ENCODE measurements around the gene SLC37A4. TPM values are rescaled to one million over a fixed set of nuclear protein-coding genes. Genes with fewer than 3 reads are reported as not detected.

The SLC37A4 gene
- total and polyA plus RNA-seq, 2 of the 13 experiments (the other 11 are each of a cell fraction or from before 2014, with no cell fraction given), result 43.0 to 56.1 TPM

DNA sequence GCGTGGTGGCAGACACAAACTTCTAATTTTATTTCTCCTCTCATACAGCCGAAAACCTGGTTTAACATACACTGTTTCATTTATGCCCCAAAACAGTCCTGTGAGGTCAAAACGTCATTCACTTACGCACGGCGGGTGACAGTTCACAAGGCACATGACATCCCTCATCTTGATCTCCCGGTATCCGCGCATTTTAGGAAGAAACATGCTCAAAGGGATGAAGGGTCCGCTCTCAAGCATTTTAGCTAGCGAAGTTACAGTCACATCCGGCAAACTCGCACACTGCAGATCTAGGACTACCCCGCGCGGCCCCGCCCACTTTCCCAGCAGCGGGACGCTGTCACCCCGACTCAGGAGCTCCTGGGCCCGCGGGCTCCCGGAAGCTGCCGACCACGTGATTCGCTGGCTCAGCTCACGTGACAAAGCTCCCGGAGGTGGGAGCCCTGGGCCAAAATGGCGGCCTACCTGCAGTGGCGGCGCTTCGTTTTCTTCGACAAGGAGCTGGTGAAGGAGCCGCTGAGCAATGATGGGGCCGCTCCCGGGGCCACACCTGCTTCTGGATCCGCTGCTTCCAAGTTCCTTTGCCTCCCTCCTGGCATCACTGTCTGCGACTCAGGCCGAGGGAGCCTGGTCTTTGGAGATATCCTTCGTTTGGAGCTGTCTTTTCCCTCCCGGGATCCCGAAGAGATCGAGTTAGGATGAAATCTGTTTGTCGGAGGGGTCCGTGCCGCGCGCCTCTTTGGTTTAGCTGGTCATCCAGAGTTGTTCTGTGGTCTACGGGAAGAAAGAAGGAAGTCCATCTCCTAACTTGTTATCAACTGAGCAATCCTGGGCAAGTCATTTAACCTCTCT, 36.9 kb upstream of the SLC37A4 start, which contains the start of gene VPS11 (continued):
- TF ChIP-seq BRCA1 (CRISPR knock-in tag; IDR thresholded peaks at IDR 0.05) (no peak), CCAR2 (optimal IDR thresholded peaks at IDR 0.05; ENCODE audit: low read depth, low read length) (no peak), ZNF12 (CRISPR knock-in tag; IDR thresholded peaks at IDR 0.05) (no peak; the same call in 1 of the 2 replicates)

DNA sequence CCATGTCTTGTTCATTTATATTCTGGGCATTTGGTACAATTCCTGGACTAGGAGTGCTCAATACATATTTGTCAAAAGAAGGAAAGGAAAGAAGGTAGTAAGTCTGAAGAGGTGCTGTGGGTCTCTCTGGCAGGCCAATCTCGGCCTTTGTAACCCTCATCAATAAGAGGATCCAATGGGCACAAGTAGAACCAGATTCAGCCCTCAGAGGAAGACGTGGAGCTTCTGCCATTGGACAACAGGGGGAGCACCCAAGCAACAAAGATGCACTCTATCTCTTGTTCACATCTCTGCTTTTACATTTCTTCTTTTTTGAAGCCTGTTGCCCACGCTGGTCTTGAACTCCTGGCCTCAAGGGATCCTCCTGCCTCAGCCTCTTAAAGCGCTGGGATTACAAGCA, 34.7 kb upstream of the SLC37A4 start:
- POLR2A ChIA-PET, result interaction anchor here (1.0 to 3.4 kb wide), 2 partner anchors 19 to 30 kb away, joined by 5 to 90 read pairs; partner anchors contain the start of gene HMBS
- ATAC-seq, result peak; percentile 60
- peak; percentile 47 for DNase-seq (ENCODE audit: low spot score)
- Histone ChIP-seq H3K27ac (ENCODE audit: extremely low read length, insufficient read depth, low read length) (no peak overlapping the region), H3K9me3 (ENCODE audit: low read length) (no peaks in the 10 kb centered on the region), H2AFZ (ENCODE audit: low read length) (no peak overlapping the region), H3K36me3 (replicated peaks in 1 of 2; ENCODE audit: control insufficient read depth in 1 of 2, insufficient read depth in 2 of 2, low read length in 2 of 2) (peaks cover 5 to 10% of the 10 kb centered on the region in 2 experiments; a peak in 2 of 5 replicates), H3K4me1 (ENCODE audit: insufficient read depth, low read length) (peaks cover 25% of the 10 kb centered on the region), H4K20me1 (ENCODE audit: insufficient read depth, low read length) (no peaks in the 10 kb centered on the region), H3K4me2 (ENCODE audit: low read depth, low read length) (no peak overlapping the region), H3K79me2 (ENCODE audit: insufficient read depth, low read length) (peaks cover 16% of the 10 kb centered on the region), H3K9ac (ENCODE audit: insufficient read depth, low read depth, low read length) (no peak overlapping the region), H3K27me3 (ENCODE audit: control insufficient read depth in 1 of 2, insufficient read depth in 2 of 2, low read length in 2 of 2) (no peaks in the 10 kb centered on the region; a peak in 1 of 5 replicates), H3K4me3 (replicated peaks in 1 of 3; ENCODE audit: insufficient read depth in 1 of 3, low read depth in 2 of 3, low read length in 3 of 3) (no peak overlapping the region)
- BruUV-seq (replicated peaks), result no TSS peak
- 55% methylated on average over 4 of the region's 4 CpGs for WGBS (ENCODE audit: low lambda C conversion rate)
- in situ Hi-C loops (cut with HindIII; ENCODE audit: extremely low pct_ligation_motif_present, low pct_unique_long_range_greater_than_20kb) (no loop called here), intact Hi-C loops (cut with micrococcal nuclease; ENCODE audit: unreplicated experiment) (loop anchor here (2.0 kb wide), 1 partner anchor 29 kb away; a partner anchor contains a TSS)
- FAIRE-seq, result peak; percentile 80
- CTCF ChIA-PET (ENCODE audit: low intra/inter-chr PET ratio, low total read pairs), result interaction anchor here (1.1 kb wide), 1 partner anchor 131 kb away, joined by 4 read pairs; no protein-coding TSS in a partner anchor
- TF ChIP-seq, protein P1, sequence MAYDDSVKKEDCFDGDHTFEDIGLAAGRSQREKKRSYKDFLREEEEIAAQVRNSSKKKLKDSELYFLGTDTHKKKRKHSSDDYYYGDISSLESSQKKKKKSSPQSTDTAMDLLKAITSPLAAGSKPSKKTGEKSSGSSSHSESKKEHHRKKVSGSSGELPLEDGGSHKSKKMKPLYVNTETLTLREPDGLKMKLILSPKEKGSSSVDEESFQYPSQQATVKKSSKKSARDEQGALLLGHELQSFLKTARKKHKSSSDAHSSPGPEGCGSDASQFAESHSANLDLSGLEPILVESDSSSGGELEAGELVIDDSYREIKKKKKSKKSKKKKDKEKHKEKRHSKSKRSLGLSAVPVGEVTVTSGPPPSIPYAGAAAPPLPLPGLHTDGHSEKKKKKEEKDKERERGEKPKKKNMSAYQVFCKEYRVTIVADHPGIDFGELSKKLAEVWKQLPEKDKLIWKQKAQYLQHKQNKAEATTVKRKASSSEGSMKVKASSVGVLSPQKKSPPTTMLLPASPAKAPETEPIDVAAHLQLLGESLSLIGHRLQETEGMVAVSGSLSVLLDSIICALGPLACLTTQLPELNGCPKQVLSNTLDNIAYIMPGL (CRISPR knock-in tag; IDR thresholded peaks at IDR 0.05; ENCODE audit: borderline replicate concordance in 1 of 2, low read depth in 1 of 2), result 0 out of 4 replicates have a peak, but pooled peaks of 1 of the 2 experiments have one; percentile 40
- TF ChIP-seq GLI4 (CRISPR knock-in tag; IDR thresholded peaks at IDR 0.05; ENCODE audit: borderline replicate concordance), result no peak
- TF ChIP-seq, protein P2, sequence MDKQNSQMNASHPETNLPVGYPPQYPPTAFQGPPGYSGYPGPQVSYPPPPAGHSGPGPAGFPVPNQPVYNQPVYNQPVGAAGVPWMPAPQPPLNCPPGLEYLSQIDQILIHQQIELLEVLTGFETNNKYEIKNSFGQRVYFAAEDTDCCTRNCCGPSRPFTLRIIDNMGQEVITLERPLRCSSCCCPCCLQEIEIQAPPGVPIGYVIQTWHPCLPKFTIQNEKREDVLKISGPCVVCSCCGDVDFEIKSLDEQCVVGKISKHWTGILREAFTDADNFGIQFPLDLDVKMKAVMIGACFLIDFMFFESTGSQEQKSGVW (CRISPR knock-in tag; IDR thresholded peaks at IDR 0.05; ENCODE audit: borderline replicate concordance), result no peak
- no peak for TF ChIP-seq ZKSCAN8 (CRISPR knock-in tag; IDR thresholded peaks at IDR 0.05; ENCODE audit: borderline replicate concordance)
- TF ChIP-seq, protein P3, sequence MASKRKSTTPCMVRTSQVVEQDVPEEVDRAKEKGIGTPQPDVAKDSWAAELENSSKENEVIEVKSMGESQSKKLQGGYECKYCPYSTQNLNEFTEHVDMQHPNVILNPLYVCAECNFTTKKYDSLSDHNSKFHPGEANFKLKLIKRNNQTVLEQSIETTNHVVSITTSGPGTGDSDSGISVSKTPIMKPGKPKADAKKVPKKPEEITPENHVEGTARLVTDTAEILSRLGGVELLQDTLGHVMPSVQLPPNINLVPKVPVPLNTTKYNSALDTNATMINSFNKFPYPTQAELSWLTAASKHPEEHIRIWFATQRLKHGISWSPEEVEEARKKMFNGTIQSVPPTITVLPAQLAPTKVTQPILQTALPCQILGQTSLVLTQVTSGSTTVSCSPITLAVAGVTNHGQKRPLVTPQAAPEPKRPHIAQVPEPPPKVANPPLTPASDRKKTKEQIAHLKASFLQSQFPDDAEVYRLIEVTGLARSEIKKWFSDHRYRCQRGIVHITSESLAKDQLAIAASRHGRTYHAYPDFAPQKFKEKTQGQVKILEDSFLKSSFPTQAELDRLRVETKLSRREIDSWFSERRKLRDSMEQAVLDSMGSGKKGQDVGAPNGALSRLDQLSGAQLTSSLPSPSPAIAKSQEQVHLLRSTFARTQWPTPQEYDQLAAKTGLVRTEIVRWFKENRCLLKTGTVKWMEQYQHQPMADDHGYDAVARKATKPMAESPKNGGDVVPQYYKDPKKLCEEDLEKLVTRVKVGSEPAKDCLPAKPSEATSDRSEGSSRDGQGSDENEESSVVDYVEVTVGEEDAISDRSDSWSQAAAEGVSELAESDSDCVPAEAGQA (IDR thresholded peaks at IDR 0.05; ENCODE audit: low read depth), result no peak
- TF ChIP-seq, protein P3 (CRISPR knock-in tag; IDR thresholded peaks at IDR 0.05; ENCODE audit: borderline replicate concordance), result no peak
- peak; percentile 38 for TF ChIP-seq STAG1 (CRISPR knock-in tag; IDR thresholded peaks at IDR 0.05)
- peak; percentile 66 for TF ChIP-seq ZNF629 (CRISPR knock-in tag; conservative IDR thresholded peaks at IDR 0.05)
- TF ChIP-seq ERF (CRISPR knock-in tag; IDR thresholded peaks at IDR 0.05), result 0 out of 2 replicates have a peak, but pooled peaks have one; percentile 26
- no peak for TF ChIP-seq HDAC6 (IDR thresholded peaks at IDR 0.05; ENCODE audit: low read depth, low read length)

Measured in HepG2 (cell line).